ENCODE results near the gene CRYBA1. TPM values are rescaled to one million over a fixed set of nuclear protein-coding genes. Genes with fewer than 3 reads are reported as not detected.
"Not testable (repeated sequence)": the region's sequence is repeated elsewhere in the genome, so short reads cannot be mapped to it uniquely, and the experiment has no call there.

Gene CRYBA1
- total RNA-seq, 2 donors from 2014 or later, result not detected

DNA sequence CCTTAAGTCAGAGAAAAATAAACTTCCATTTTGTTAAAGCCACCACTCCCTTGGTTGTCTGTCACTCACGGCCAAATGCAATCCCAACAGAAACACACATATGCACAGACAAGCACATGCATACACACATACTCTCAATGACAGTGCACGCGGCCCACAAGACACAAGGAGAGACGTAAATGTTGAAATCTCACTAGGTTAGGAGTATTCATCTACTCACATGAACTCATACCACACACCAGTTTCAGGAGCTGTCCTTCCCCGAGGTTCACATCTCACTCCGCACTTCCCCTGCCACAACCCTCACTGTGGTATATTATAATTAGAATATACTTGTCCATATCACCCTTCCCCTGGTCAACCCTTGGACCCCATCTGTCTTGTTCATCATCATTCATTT is 30.5 kb upstream of the CRYBA1 start:
- DNase-seq (no peak), ATAC-seq (no peak)
- H3K9me3 ChIP-seq (ENCODE audit: control insufficient read depth, low read length, poor library complexity, severe bottlenecking), result no peaks in the 10 kb centered on the region
- Mint-ChIP-seq H3K4me3 (no peak overlapping the region), H3K27me3 (peaks cover 11% of the 10 kb centered on the region), H3K27ac (peak overlapping the region; percentile 8), H3K4me1 (peaks cover 9% of the 10 kb centered on the region), H3K36me3 (ENCODE audit: low read depth) (no peaks in the 10 kb centered on the region)

GRCh38 chr17:29216856-29217255 is 29.8 kb upstream of the CRYBA1 start:
- peaks cover 11% of the 10 kb centered on the region for H3K27me3 Mint-ChIP-seq
- H3K9me3 ChIP-seq (ENCODE audit: control insufficient read depth, low read length, poor library complexity, severe bottlenecking), result no peaks in the 10 kb centered on the region
- DNase-seq (no peak), ATAC-seq (no peak)
- peaks cover 9% of the 10 kb centered on the region for H3K4me1 Mint-ChIP-seq
- H3K27ac Mint-ChIP-seq, result peak overlapping the region; percentile 8
- no peak overlapping the region for H3K4me3 Mint-ChIP-seq
- no peaks in the 10 kb centered on the region for H3K36me3 Mint-ChIP-seq (ENCODE audit: low read depth)

DNA sequence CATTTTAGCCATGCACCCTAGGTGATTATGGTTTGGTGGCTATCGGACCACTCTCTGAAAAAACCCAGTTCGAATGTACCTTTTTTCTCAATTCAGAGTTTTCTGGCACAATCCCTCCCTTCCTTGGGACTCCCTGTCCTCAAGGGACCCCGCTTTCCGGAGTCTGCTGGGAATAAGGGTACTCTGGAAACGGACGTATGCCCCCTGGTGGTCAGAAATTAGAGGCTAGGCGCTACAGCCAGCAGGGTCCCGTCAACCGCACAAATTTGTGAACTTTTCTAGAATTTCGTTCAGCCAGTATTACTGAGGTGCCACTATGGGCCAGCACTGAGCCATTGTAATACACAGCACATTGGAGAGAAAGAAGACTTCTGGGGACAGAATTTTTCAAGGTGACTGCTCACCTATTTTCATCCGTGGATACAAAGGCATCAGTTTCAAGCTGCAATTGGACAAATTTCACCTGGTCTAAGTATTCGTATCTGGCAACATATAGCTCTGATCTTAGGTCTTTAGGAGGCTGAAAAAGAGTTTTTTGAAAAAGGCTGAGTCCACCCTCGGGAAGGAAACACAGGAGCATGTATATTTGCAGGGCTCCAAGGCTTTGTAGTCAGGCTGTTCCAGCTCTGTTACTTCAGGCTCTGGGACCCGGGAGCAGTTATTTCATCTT is 27.1 kb upstream of the CRYBA1 start:
- Mint-ChIP-seq H3K27me3 (peaks cover 11% of the 10 kb centered on the region), H3K27ac (no peak overlapping the region), H3K4me3 (no peak overlapping the region), H3K36me3 (ENCODE audit: low read depth) (no peaks in the 10 kb centered on the region), H3K4me1 (peaks cover 9% of the 10 kb centered on the region)
- ATAC-seq (peak; percentile 95), DNase-seq (peak; percentile 46 to 58 (median 50))
- no peaks in the 10 kb centered on the region for H3K9me3 ChIP-seq (ENCODE audit: control insufficient read depth, low read length, poor library complexity, severe bottlenecking)

DNA sequence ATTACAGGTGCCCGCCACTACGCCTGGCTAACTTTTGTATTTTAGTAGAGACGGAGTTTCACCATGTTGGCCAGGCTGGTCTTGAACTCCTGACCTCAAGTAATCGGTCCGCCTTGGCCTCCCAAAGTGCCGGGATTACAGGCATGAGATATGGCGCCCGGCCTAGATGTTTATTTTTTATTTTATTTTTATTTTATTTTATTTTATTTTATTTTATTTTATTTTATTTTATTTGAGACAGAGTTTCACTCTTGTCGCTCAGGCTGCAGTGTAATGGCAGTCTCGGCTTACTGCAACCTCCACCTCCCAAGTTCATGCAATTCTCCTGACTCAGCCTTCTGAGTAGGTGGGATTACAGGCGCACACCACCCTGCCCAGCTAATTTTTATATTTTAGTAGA is 25.3 kb upstream of the CRYBA1 start:
- ATAC-seq; H3K36me3 Mint-ChIP-seq (ENCODE audit: low read depth); H3K27ac Mint-ChIP-seq; DNase-seq; H3K9me3 ChIP-seq (ENCODE audit: control insufficient read depth, low read length, poor library complexity, severe bottlenecking); H3K4me3 Mint-ChIP-seq; H3K27me3 Mint-ChIP-seq: not testable (repeated sequence)
- peaks cover 16% of the 10 kb centered on the region for H3K4me1 Mint-ChIP-seq

GRCh38 chr17:29225396-29225795 is 21.3 kb upstream of the CRYBA1 start:
- DNase-seq (no peak), ATAC-seq (no peak)
- H3K9me3 ChIP-seq (ENCODE audit: control insufficient read depth, low read length, poor library complexity, severe bottlenecking), result no peaks in the 10 kb centered on the region
- H3K36me3 Mint-ChIP-seq (ENCODE audit: low read depth), result no peaks in the 10 kb centered on the region
- peaks cover 11% of the 10 kb centered on the region for H3K4me1 Mint-ChIP-seq
- H3K27ac Mint-ChIP-seq, result peak overlapping the region; percentile 21
- H3K4me3 Mint-ChIP-seq, result no peak overlapping the region
- H3K27me3 Mint-ChIP-seq, result peaks cover 4% of the 10 kb centered on the region

GRCh38 chr17:29233301-29233700 is 13.4 kb upstream of the CRYBA1 start:
- Mint-ChIP-seq H3K4me1 (peaks cover 6% of the 10 kb centered on the region), H3K27me3 (peaks cover 5% of the 10 kb centered on the region), H3K36me3 (ENCODE audit: low read depth) (peaks cover 2% of the 10 kb centered on the region), H3K27ac (no peak overlapping the region), H3K4me3 (no peak overlapping the region)
- no peaks in the 10 kb centered on the region for H3K9me3 ChIP-seq (ENCODE audit: control insufficient read depth, low read length, poor library complexity, severe bottlenecking)
- ATAC-seq, result no peak
- no peak for DNase-seq

- not testable (repeated sequence) for H3K27me3 Mint-ChIP-seq; H3K4me3 Mint-ChIP-seq; H3K4me1 Mint-ChIP-seq; H3K27ac Mint-ChIP-seq; H3K9me3 ChIP-seq (ENCODE audit: control insufficient read depth, low read length, poor library complexity, severe bottlenecking); H3K36me3 Mint-ChIP-seq (ENCODE audit: low read depth); ATAC-seq; DNase-seq
These were observed 11.7 kb upstream of the CRYBA1 start for GRCh38 chr17:29234972-29235371.

GRCh38 chr17:29235904-29236303 is 10.8 kb upstream of the CRYBA1 start:
- Mint-ChIP-seq H3K27ac (no peak overlapping the region), H3K4me3 (no peak overlapping the region), H3K27me3 (no peaks in the 10 kb centered on the region), H3K4me1 (peaks cover 2% of the 10 kb centered on the region), H3K36me3 (ENCODE audit: low read depth) (peaks cover 2% of the 10 kb centered on the region)
- DNase-seq (no peak), ATAC-seq (no peak)
- H3K9me3 ChIP-seq (ENCODE audit: control insufficient read depth, low read length, poor library complexity, severe bottlenecking), result no peaks in the 10 kb centered on the region

DNA sequence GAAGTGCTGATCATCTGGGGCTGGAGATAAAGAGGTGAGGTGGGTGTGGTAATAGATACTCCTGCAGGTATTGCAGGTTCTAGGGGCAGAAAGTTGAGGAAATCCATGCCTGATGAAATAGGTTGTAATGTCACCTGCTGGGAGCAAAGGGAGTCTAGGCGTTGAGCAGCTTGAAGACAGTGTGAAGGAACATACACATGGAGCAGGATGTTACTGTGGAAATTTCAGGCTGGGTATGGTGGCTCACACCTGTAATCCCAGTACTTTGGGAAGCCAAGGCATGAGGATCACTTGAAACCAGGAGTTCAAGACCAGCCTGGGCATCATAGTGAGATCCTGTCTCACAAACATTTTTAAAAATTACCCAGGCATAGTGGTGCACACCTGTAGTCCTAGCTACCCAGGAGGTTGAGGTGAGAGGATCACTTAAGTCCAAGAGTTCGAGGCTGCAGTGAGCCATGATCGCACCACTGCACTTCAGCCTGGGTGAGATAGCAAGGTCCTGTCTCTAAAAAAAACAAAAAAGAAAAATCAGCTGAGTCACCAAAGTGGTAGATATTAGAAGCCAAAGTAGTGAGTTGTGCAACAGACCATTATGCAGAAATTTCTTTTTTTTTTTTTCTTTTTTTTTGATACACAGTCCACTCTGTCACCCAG is 9.1 kb upstream of the CRYBA1 start:
- no peaks in the 10 kb centered on the region for H3K27me3 Mint-ChIP-seq
- ATAC-seq, result no peak
- H3K9me3 ChIP-seq (ENCODE audit: control insufficient read depth, low read length, poor library complexity, severe bottlenecking), result no peaks in the 10 kb centered on the region
- H3K36me3 Mint-ChIP-seq (ENCODE audit: low read depth), result peaks cover 2% of the 10 kb centered on the region
- DNase-seq, result no peak
- no peak overlapping the region for H3K4me3 Mint-ChIP-seq
- peaks cover 2% of the 10 kb centered on the region for H3K4me1 Mint-ChIP-seq
- no peak overlapping the region for H3K27ac Mint-ChIP-seq

GRCh38 chr17:29238133-29238850 is 8.4 kb upstream of the CRYBA1 start:
- Mint-ChIP-seq H3K27me3 (no peaks in the 10 kb centered on the region), H3K27ac (no peak overlapping the region), H3K4me1 (peaks cover 2% of the 10 kb centered on the region), H3K4me3 (no peak overlapping the region), H3K36me3 (ENCODE audit: low read depth) (peaks cover 2% of the 10 kb centered on the region)
- H3K9me3 ChIP-seq (ENCODE audit: control insufficient read depth, low read length, poor library complexity, severe bottlenecking), result no peaks in the 10 kb centered on the region
- DNase-seq (no peak), ATAC-seq (no peak)

GRCh38 chr17:29240477-29240876 is 6.2 kb upstream of the CRYBA1 start:
- Mint-ChIP-seq H3K4me3 (no peak overlapping the region), H3K27ac (no peak overlapping the region), H3K36me3 (ENCODE audit: low read depth) (peaks cover 2% of the 10 kb centered on the region), H3K4me1 (no peaks in the 10 kb centered on the region), H3K27me3 (no peaks in the 10 kb centered on the region)
- no peak for DNase-seq
- H3K9me3 ChIP-seq (ENCODE audit: control insufficient read depth, low read length, poor library complexity, severe bottlenecking), result no peaks in the 10 kb centered on the region
- no peak for ATAC-seq

DNA sequence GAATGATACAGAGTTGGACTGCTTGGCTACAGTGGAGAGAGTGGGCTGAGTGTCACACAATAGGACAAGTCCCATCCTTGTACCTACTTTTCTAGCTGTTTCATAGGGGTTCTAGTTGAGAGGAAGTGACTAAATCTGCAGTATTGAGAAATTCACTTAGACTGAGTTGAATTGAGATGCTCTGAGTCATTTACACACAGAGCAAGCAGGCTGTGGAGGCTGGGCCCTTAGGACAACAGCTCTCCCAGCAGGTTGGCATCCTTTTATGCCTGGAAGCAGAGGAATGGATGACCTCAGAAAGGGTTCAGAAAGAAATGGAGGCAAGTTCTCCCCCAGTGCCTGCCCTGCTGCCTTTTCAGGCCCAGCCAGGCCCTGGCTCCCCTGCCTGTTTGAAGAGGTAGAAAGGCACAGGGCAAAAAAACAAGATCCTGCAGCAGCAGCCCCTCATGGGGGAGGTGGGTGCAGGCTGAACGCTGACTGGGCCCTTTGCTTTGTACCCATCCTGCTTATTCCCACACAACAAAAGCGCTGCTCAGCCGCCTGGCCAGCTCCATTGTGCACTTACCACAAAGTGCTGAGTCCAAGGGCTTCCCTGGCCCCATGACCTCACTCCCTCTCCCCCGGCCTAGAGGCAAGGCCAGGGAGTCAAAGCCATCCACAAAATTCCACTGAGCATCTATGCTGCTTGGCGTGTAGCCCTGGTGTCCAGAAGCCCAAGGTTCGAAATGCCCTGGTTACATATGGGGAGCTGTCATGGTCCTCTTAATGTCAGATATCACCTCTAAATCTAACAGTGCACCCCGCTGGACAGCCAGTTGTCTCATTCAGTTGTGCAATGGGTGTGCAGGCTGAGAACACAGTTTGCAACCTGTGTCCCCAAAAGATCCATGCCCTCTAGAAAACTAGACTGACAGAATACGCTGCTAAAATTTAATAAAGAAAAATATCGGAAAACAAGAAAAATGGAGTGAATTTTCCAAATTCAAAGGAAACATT is 5.4 kb upstream of the CRYBA1 start:
- Mint-ChIP-seq H3K4me1 (no peaks in the 10 kb centered on the region), H3K36me3 (ENCODE audit: low read depth) (peaks cover 2% of the 10 kb centered on the region), H3K4me3 (no peak overlapping the region), H3K27ac (no peak overlapping the region), H3K27me3 (no peaks in the 10 kb centered on the region)
- peak; percentile 35 for ATAC-seq
- no peaks in the 10 kb centered on the region for H3K9me3 ChIP-seq (ENCODE audit: control insufficient read depth, low read length, poor library complexity, severe bottlenecking)
- DNase-seq, result no peak

DNA sequence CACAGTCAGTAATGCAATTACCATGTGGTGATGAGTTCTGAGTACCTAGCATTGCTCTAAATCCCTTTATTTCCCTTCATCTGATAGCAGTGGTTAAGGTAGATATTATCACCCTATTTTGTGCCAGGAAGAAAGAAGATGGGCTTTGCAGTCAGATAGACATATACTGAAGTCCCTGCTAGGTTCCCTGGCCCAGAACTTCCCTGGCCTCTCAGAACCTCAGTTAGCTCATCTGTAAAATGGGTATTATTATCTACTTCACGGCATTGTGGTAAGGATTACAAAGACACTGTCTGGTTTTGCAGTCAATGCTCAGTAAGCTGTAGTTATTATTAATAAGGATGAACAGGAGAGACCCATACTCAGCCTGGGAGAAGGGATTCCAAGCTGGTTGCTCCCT is 4.6 kb upstream of the CRYBA1 start:
- Mint-ChIP-seq H3K4me1 (no peaks in the 10 kb centered on the region), H3K4me3 (no peak overlapping the region), H3K27ac (no peak overlapping the region), H3K27me3 (no peaks in the 10 kb centered on the region), H3K36me3 (ENCODE audit: low read depth) (peaks cover 2% of the 10 kb centered on the region)
- DNase-seq (no peak), ATAC-seq (no peak)
- H3K9me3 ChIP-seq (ENCODE audit: control insufficient read depth, low read length, poor library complexity, severe bottlenecking), result no peaks in the 10 kb centered on the region
